IMR-90 (cell line): ENCODE results near the gene PLLP. TPM values are rescaled to one million over a fixed set of nuclear protein-coding genes. Genes with fewer than 3 reads are reported as not detected.

Source experiments
- ATAC-seq: fragments of 200-7000 bp; cut with Tn5 transposase; 2 replicates; pipeline ENCODE4 v1.9.1; 2020; ENCODE audit warnings: low read depth, mild to moderate bottlenecking, moderate library complexity
- BruUV-seq: library from RNA; stranded (reverse); fragments of 400-500 nt; replicated peaks from 2 replicates; lab custom pipeline; 2021; lab: Mats Ljungman, UMichigan
- CTCF ChIA-PET: fragments of 300-600 bp; formaldehyde crosslinking; extraction: SDS; loops from one replicate; lab custom pipeline; 2021; ENCODE audit warnings: antibody characterized with exemption; lab: Yijun Ruan, JAX
- POLR2A ChIA-PET: fragments of 300-600 bp; sonication (Branson Sonifier 250); formaldehyde crosslinking; loops from one replicate; lab custom pipeline; 2022; ENCODE audit warnings: antibody characterized with exemption; ENCODE audit not compliant: unreplicated experiment; lab: Charles Lee
- DNase-seq: peaks from one replicate; pipeline ENCODE4 v3.0.0; 2013
- H2AFZ ChIP-seq: replicated peaks from 2 replicates; pipeline ENCODE3; 2013; ENCODE audit warnings: low read length, mild to moderate bottlenecking; ENCODE audit not compliant: poor library complexity
- H2AK5ac ChIP-seq: 2 replicates; pipeline ENCODE4 v1.6.1; 2013; ENCODE audit warnings: low read depth, low read length, inconsistent platforms
- H2AK9ac ChIP-seq: replicated peaks from 2 replicates; pipeline ENCODE3; 2013; ENCODE audit warnings: mild to moderate bottlenecking, low read depth, low read length, moderate library complexity; ENCODE audit not compliant: poor library complexity
- H2BK120ac ChIP-seq: 2 replicates; pipeline ENCODE4 v1.6.1; 2013; ENCODE audit warnings: low read depth, low read length, inconsistent platforms
- H2BK15ac ChIP-seq: 3 replicates; pipeline ENCODE4 v1.6.1; 2013; ENCODE audit warnings: low read depth, low read length, inconsistent platforms
- H2BK20ac ChIP-seq: 2 replicates; pipeline ENCODE4 v1.6.1; 2013; ENCODE audit warnings: low read depth, mild to moderate bottlenecking, inconsistent platforms, low read length, moderate library complexity
- H2BK5ac ChIP-seq: 2 replicates; pipeline ENCODE4 v1.6.1; 2013; ENCODE audit warnings: mild to moderate bottlenecking, low read depth, low read length, inconsistent platforms; ENCODE audit not compliant: poor library complexity, severe bottlenecking
- H3K14ac ChIP-seq: replicated peaks from 2 replicates; pipeline ENCODE4 v1.6.1; 2013; ENCODE audit warnings: low read depth, low read length, inconsistent platforms
- H3K18ac ChIP-seq: 2 replicates; pipeline ENCODE4 v1.6.1; 2013; ENCODE audit warnings: low read depth, low read length, control low read depth
- H3K23ac ChIP-seq: 2 replicates; pipeline ENCODE4 v1.6.1; 2013; ENCODE audit warnings: low read depth, low read length, inconsistent platforms
- H3K27ac ChIP-seq: 2 replicates; pipeline ENCODE4 v1.5.1; 2013; ENCODE audit warnings: mild to moderate bottlenecking, control low read depth, low read length; ENCODE audit not compliant: insufficient read depth
- H3K27me3 ChIP-seq: 2 replicates; pipeline ENCODE4 v1.6.1; 2013; ENCODE audit warnings: low read length; ENCODE audit not compliant: control insufficient read depth, insufficient read depth
- H3K36me3 ChIP-seq: 2 replicates; pipeline ENCODE4 v1.6.1; 2013; ENCODE audit warnings: low read length, mixed read lengths; ENCODE audit not compliant: control insufficient read depth, insufficient read depth
- H3K4ac ChIP-seq: 2 replicates; pipeline ENCODE4 v1.6.1; 2013; ENCODE audit warnings: low read depth, low read length, inconsistent platforms
- H3K4me1 ChIP-seq: 2 replicates; pipeline ENCODE4 v1.6.1; 2013; ENCODE audit warnings: low read length, mixed read lengths; ENCODE audit not compliant: control insufficient read depth, insufficient read depth
- H3K4me2 ChIP-seq: 2 replicates; pipeline ENCODE4 v1.6.1; 2013; ENCODE audit warnings: low read depth, mild to moderate bottlenecking, control low read depth, low read length, moderate library complexity
- H3K4me3 ChIP-seq: 2 replicates; pipeline ENCODE4 v1.5.1; 2013; ENCODE audit warnings: low read depth, mild to moderate bottlenecking, control low read depth, low read length, moderate library complexity; ENCODE audit not compliant: insufficient read depth
- H3K56ac ChIP-seq: 2 replicates; pipeline ENCODE4 v1.6.1; 2013; ENCODE audit warnings: low read length, inconsistent platforms; ENCODE audit not compliant: insufficient read depth; ENCODE audit errors: extremely low read depth
- H3K79me1 ChIP-seq, 2 experiments: 2 replicates each; pipeline ENCODE4 v1.6.1; 2013; ENCODE audit warnings: low read length in 2 of 2, inconsistent platforms in 1 of 2, low read depth in 1 of 2
- H3K9ac ChIP-seq: 2 replicates; pipeline ENCODE4 v1.6.1; 2013; ENCODE audit warnings: low read depth, low read length, control low read depth
- H3K9me1 ChIP-seq: 2 replicates; pipeline ENCODE4 v1.6.1; 2013; ENCODE audit warnings: low read length, inconsistent platforms; ENCODE audit not compliant: insufficient read depth
- H3K9me3 ChIP-seq: 2 replicates; pipeline ENCODE4 v1.6.1; 2013; ENCODE audit warnings: low read length; ENCODE audit not compliant: control insufficient read depth, insufficient read depth
- H4K20me1 ChIP-seq: 2 replicates; pipeline ENCODE4 v1.6.1; 2013; ENCODE audit warnings: low read length, inconsistent platforms; ENCODE audit not compliant: insufficient read depth
- H4K5ac ChIP-seq: 2 replicates; pipeline ENCODE4 v1.6.1; 2013; ENCODE audit warnings: mild to moderate bottlenecking, low read depth, low read length, control low read depth
- H4K8ac ChIP-seq, 2 experiments: 2 replicates each; pipeline ENCODE4 v1.6.1; 2013; ENCODE audit warnings: low read depth in 2 of 2, low read length in 2 of 2, control low read depth in 1 of 2, inconsistent platforms in 1 of 2
- H4K91ac ChIP-seq: 2 replicates; pipeline ENCODE4 v1.6.1; 2013; ENCODE audit warnings: low read depth, low read length, inconsistent platforms; ENCODE audit not compliant: insufficient read depth
- BHLHE40 ChIP-seq: fragments of 150-350 bp; IDR thresholded peaks from 2 replicates; pipeline ENCODE4 v1.6.1; 2016; ENCODE audit warnings: mild to moderate bottlenecking, low read depth, low read length
- CHD1 ChIP-seq: IDR thresholded peaks from 2 replicates; pipeline ENCODE4 v1.6.1; 2012; ENCODE audit warnings: low read depth, low read length, improper control_type of control experiment
- FOS ChIP-seq: fragments of 150-350 bp; IDR thresholded peaks from 2 replicates; pipeline ENCODE4 v1.6.1; 2016; ENCODE audit warnings: low read depth, low read length
- MAFK ChIP-seq: IDR thresholded peaks from 2 replicates; pipeline ENCODE4 v1.6.1; 2012; ENCODE audit warnings: low read depth, low read length, improper control_type of control experiment
- MAZ ChIP-seq: IDR thresholded peaks from 2 replicates; pipeline ENCODE4 v1.6.1; 2012; ENCODE audit warnings: low read depth, mild to moderate bottlenecking, low read length, improper control_type of control experiment, moderate library complexity, borderline replicate concordance
- MXI1 ChIP-seq: IDR thresholded peaks from 2 replicates; pipeline ENCODE4 v1.6.1; 2012; ENCODE audit warnings: low read depth, mild to moderate bottlenecking, low read length, moderate library complexity, borderline replicate concordance
- NFE2L2 ChIP-seq: fragments of 150-350 bp; IDR thresholded peaks from 2 replicates; pipeline ENCODE4 v1.6.1; 2016; ENCODE audit warnings: low read depth, mild to moderate bottlenecking, low read length
- POLR2A ChIP-seq: IDR thresholded peaks from 2 replicates; pipeline ENCODE4 v1.6.1; 2012; ENCODE audit warnings: mild to moderate bottlenecking, low read depth, low read length
- RAD21 ChIP-seq: IDR thresholded peaks from 2 replicates; pipeline ENCODE4 v1.6.1; 2012; ENCODE audit warnings: low read length, improper control_type of control experiment
- RCOR1 ChIP-seq: IDR thresholded peaks from 2 replicates; pipeline ENCODE4 v1.6.1; 2012; ENCODE audit warnings: mild to moderate bottlenecking, low read length, improper control_type of control experiment; ENCODE audit not compliant: insufficient replicate concordance
- SMC3 ChIP-seq: fragments of 150-350 bp; IDR thresholded peaks from 2 replicates; pipeline ENCODE4 v1.6.1; 2016; ENCODE audit warnings: low read depth, mild to moderate bottlenecking, antibody characterized with exemption, low read length, moderate library complexity
- WGBS, 2 experiments: methylation state at CpG; one replicate each; pipeline versions ENCODE4 v1.1.5 to v1.1.7; 2013; ENCODE audit warnings: missing lambda C conversion rate in 2 of 2; ENCODE audit not compliant: insufficient read length in 1 of 2; ENCODE audit errors: extremely low coverage in 2 of 2; 5-methylcytosine and 5-hydroxymethylcytosine counted together
- dilution Hi-C: fragments of 300-500 bp; cut with HindIII; formaldehyde crosslinking; loops from one replicate; pipeline ENCODE4 v1.14.3; 2018; ENCODE audit warnings: low sequenced_read_pairs; ENCODE audit not compliant: unreplicated experiment
- in situ Hi-C: fragments of 300-500 bp; cut with MboI; formaldehyde crosslinking; loops from 3 replicates; pipeline ENCODE4 v1.14.3; 2019; ENCODE audit warnings: low sequenced_read_pairs, inconsistent platforms, mixed read lengths
- intact Hi-C: fragments of 100-400 bp; cut with micrococcal nuclease; formaldehyde crosslinking; loops from 2 replicates; pipeline ENCODE4 v1.10.0; 2022
- polyA plus RNA-seq, 3 experiments: library from polyadenylated mRNA; depleted of rRNA; stranded (reverse); fragments of >200 nt; gene quantifications; 2 replicates each; pipeline ENCODE4 v1.2.3, GENCODE V29; 2012; ENCODE audit warnings: low replicate concordance in 1 of 3
- total RNA-seq: library from RNA; depleted of rRNA; stranded (reverse); fragments of >200 nt; gene quantifications from 2 replicates; pipeline ENCODE4 v1.2.3, GENCODE V29; 2012
- TF ChIP-seq, protein P1 (sequence below): conservative IDR thresholded peaks from 2 replicates; pipeline ENCODE4 v1.5.1; 2012; ENCODE audit warnings: mild to moderate bottlenecking, low read depth, low read length, improper control_type of control experiment
- TF ChIP-seq, protein P2 (sequence below): fragments of 150-350 bp; IDR thresholded peaks from 2 replicates; pipeline ENCODE4 v1.6.1; 2017; ENCODE audit warnings: mild to moderate bottlenecking, antibody characterized with exemption, low read length, low read depth

PLLP gene
- total and polyA plus RNA-seq, 2 of the 4 experiments (the other 2 are of a cell fraction), result 0.05 TPM; not detected in 1

DNA sequence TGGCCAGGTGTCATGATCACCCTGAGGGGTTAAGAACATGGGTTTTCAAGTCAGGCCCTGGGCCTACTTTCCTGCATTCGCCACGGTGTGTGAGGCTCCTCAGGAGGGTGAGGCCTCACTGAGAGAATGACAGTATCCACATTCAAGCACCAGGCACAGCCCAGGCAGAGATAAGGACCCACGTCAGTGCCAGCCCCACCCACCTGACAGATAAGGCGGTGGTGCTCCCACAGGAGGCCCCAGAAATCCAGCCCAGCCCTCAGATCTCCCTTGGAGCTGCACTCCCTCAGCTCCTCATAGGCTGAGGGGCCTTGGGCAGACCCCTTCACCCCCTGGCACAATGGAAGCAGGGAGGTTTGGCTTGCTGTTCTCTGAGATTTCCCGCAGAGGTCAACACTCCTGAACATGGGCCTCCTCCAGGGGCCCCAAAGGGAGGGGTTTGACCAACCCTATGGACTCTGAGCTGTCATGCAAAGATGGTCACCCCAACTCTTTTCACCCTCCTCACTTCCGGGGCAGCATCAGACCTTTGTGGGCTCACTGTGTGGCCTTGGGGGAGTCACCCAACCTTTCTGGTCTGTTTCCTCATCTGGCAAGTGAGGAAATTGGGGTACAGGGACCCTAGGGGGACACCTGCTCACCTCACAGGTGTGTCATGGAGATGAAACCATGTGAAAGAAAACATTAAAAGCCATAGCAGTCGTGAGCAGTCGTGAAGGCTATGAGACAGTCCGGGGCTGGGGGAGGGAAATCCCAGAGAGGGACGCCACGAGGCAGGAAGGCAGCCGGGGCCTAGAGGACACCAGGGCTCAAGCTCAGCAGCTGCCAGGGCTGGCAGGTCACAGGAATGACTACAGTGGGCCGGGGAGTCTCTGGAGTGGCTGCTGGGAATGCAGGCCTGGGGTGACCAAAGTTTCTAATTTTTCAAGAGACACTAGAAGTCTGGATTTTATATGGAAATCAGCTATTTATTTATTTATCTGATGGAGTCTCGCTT lies 15.4 kb downstream of the PLLP start:
- Histone ChIP-seq H3K23ac (no peak overlapping the region), H3K56ac (no peak overlapping the region), H2BK15ac (no peak overlapping the region), H3K27ac (no peak overlapping the region), H3K79me1 (no peaks in the 10 kb centered on the region), H4K91ac (no peak overlapping the region), H3K4me1 (no peaks in the 10 kb centered on the region), H2BK5ac (no peak overlapping the region), H4K20me1 (no peaks in the 10 kb centered on the region; the same call in 1 of the 2 replicates), H3K4me3 (no peak overlapping the region), H4K8ac (no peak overlapping the region), H3K14ac (no peak overlapping the region), H2AK5ac (no peak overlapping the region), H2BK20ac (no peak overlapping the region), H3K18ac (no peak overlapping the region), H3K9me3 (no peaks in the 10 kb centered on the region), H3K9me1 (no peaks in the 10 kb centered on the region; the same call in 1 of the 2 replicates), H3K9ac (no peak overlapping the region), H2BK120ac (no peak overlapping the region), H3K4ac (no peak overlapping the region), H3K4me2 (no peak overlapping the region), H3K27me3 (peaks cover 11% of the 10 kb centered on the region; the same call in 1 of the 2 replicates), H3K36me3 (no peaks in the 10 kb centered on the region), H4K5ac (no peak overlapping the region), H2AFZ (peak overlapping the region; percentile 19), H2AK9ac (no peak overlapping the region)
- peak; percentile 14 for DNase-seq
- intact Hi-C loops, result no loop called here
- BruUV-seq, result no TSS peak
- 45% methylated on average over 8 of the region's 14 CpGs; no CpG with 5 or more reads in 1 of the 2 experiments for WGBS, 2 experiments
- in situ Hi-C loops, result no loop called here
- ATAC-seq, result peak; percentile 32; the same call in 1 of the 2 replicates
- POLR2A ChIA-PET, result no interaction called here
- dilution Hi-C loops, result no loop called here
- CTCF ChIA-PET, result interaction anchor here (0.6 kb wide), 1 partner anchor 21 kb away, joined by 8 read pairs; no protein-coding TSS in a partner anchor
- TF ChIP-seq, protein P1, sequence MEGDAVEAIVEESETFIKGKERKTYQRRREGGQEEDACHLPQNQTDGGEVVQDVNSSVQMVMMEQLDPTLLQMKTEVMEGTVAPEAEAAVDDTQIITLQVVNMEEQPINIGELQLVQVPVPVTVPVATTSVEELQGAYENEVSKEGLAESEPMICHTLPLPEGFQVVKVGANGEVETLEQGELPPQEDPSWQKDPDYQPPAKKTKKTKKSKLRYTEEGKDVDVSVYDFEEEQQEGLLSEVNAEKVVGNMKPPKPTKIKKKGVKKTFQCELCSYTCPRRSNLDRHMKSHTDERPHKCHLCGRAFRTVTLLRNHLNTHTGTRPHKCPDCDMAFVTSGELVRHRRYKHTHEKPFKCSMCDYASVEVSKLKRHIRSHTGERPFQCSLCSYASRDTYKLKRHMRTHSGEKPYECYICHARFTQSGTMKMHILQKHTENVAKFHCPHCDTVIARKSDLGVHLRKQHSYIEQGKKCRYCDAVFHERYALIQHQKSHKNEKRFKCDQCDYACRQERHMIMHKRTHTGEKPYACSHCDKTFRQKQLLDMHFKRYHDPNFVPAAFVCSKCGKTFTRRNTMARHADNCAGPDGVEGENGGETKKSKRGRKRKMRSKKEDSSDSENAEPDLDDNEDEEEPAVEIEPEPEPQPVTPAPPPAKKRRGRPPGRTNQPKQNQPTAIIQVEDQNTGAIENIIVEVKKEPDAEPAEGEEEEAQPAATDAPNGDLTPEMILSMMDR, result no peak
- no peak for TF ChIP-seq FOS
- TF ChIP-seq MAZ, result no peak
- no peak for TF ChIP-seq BHLHE40
- TF ChIP-seq MAFK, result no peak
- TF ChIP-seq RCOR1, result no peak
- no peak for TF ChIP-seq RAD21
- no peak for TF ChIP-seq POLR2A
- TF ChIP-seq SMC3, result no peak
- no peak for TF ChIP-seq CHD1
- no peak for TF ChIP-seq MXI1
- TF ChIP-seq NFE2L2, result no peak
- TF ChIP-seq, protein P2, sequence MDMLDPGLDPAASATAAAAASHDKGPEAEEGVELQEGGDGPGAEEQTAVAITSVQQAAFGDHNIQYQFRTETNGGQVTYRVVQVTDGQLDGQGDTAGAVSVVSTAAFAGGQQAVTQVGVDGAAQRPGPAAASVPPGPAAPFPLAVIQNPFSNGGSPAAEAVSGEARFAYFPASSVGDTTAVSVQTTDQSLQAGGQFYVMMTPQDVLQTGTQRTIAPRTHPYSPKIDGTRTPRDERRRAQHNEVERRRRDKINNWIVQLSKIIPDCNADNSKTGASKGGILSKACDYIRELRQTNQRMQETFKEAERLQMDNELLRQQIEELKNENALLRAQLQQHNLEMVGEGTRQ, result no peak
